ENCODE results near the gene B3GALT5.

The B3GALT5 gene

DNA sequence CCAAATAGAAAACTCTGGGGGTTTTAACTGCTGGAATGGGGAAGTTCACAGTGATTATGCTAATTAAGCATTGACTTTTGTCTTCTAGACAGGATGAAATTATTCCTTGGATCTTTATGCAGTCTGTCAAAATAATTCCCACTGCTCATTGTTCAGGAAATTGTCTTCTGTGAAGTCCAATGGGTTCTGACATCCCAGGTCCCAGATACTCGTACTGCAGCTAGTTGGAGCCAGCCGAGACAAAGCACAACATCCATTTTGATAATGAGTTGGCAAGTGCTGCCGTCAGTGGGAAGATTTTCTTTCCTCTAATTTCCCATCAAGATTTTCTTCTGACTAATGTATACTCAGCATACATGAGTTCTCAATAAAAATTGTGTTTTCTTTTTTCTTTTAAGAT, 17.3 kb upstream of the B3GALT5 start:
- no peak overlapping the region for H3K4me3 ChIP-seq (ENCODE audit: severe bottlenecking)
- no peaks in the 10 kb centered on the region for H3K9me3 ChIP-seq (ENCODE audit: severe bottlenecking)
- ATAC-seq (ENCODE audit: low read depth) (no peak), DNase-seq (ENCODE audit: low spot score) (no peak)
- TF ChIP-seq, protein P1, sequence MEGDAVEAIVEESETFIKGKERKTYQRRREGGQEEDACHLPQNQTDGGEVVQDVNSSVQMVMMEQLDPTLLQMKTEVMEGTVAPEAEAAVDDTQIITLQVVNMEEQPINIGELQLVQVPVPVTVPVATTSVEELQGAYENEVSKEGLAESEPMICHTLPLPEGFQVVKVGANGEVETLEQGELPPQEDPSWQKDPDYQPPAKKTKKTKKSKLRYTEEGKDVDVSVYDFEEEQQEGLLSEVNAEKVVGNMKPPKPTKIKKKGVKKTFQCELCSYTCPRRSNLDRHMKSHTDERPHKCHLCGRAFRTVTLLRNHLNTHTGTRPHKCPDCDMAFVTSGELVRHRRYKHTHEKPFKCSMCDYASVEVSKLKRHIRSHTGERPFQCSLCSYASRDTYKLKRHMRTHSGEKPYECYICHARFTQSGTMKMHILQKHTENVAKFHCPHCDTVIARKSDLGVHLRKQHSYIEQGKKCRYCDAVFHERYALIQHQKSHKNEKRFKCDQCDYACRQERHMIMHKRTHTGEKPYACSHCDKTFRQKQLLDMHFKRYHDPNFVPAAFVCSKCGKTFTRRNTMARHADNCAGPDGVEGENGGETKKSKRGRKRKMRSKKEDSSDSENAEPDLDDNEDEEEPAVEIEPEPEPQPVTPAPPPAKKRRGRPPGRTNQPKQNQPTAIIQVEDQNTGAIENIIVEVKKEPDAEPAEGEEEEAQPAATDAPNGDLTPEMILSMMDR (IDR thresholded peaks at IDR 0.05; ENCODE audit: poor library complexity, severe bottlenecking): no peak
- peaks cover 3% of the 10 kb centered on the region for H3K27me3 ChIP-seq (ENCODE audit: insufficient read depth, poor library complexity, severe bottlenecking)
- H3K36me3 ChIP-seq (ENCODE audit: low read depth): no peaks in the 10 kb centered on the region
- H3K27ac ChIP-seq (ENCODE audit: poor library complexity, severe bottlenecking): no peak overlapping the region
- no peaks in the 10 kb centered on the region for H3K4me1 ChIP-seq (ENCODE audit: insufficient read depth, poor library complexity, severe bottlenecking)

DNA sequence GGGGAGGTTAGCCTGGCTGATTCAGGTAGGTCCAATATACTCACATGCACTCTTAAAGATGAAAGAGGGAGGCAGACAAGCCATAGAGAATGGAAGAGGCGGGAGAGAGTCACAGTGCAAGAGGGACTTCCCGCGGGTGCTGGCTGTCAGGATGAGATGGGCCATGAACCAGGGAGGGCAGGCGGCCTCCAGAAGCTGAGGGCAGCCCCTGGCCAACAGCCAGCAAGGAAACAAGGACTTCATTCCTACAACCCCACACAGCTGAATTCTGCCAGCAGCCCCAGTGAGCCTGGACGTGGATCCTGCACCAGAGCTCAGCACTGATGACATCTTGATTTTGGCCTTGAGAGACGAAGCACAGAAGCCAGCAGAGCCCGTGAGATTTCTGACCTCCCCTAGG, 15.1 kb upstream of the B3GALT5 start:
- Histone ChIP-seq H3K4me3 (ENCODE audit: severe bottlenecking) (no peak overlapping the region), H3K9me3 (ENCODE audit: severe bottlenecking) (no peaks in the 10 kb centered on the region), H3K4me1 (ENCODE audit: insufficient read depth, poor library complexity, severe bottlenecking) (no peaks in the 10 kb centered on the region), H3K36me3 (ENCODE audit: low read depth) (no peaks in the 10 kb centered on the region), H3K27ac (ENCODE audit: poor library complexity, severe bottlenecking) (no peak overlapping the region), H3K27me3 (ENCODE audit: insufficient read depth, poor library complexity, severe bottlenecking) (no peaks in the 10 kb centered on the region)
- ATAC-seq (ENCODE audit: low read depth) (no peak), DNase-seq (ENCODE audit: low spot score) (no peak)
- TF ChIP-seq, protein P1 (IDR thresholded peaks at IDR 0.05; ENCODE audit: poor library complexity, severe bottlenecking): no peak

DNA sequence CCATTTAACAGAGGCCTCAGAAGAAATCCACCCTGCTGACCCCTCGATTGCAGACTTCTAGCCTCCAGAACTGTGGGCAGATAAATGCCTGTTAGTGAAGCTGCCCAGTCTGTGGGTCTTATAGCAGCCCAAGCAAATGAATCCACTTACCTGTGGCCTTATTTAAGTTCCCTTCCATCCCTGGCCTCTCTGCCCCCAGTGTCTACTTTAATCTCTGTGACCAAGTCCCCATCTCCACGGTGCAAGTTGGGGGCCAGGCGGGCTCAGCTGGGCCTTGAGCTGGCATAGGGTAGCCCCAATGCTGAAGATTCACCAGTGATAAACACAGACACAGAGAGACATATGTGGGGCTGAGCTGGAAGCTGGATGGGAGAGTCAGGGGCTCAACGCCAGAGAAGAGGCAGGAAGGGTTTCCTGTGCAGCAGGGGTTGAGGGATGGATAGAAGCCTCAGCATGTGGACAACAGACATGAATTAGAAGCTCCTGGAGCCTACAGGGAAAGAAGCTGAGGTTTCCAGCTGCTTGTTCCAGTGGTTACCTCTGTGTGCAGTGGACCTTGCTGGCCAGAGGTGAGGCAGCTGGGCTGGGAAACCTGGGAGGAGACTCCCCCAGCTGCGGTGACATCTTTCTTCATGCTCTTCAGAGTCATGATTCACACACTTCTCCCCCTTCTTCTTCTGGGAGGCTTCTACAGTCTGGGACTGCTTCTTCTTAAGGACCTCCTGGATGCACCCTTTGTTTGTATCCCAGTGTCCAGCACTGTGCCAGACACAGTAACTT, 13.4 kb upstream of the B3GALT5 start:
- no peaks in the 10 kb centered on the region for H3K36me3 ChIP-seq (ENCODE audit: low read depth)
- H3K4me3 ChIP-seq (ENCODE audit: severe bottlenecking): no peak overlapping the region
- no peaks in the 10 kb centered on the region for H3K4me1 ChIP-seq (ENCODE audit: insufficient read depth, poor library complexity, severe bottlenecking)
- no peak for ATAC-seq (ENCODE audit: low read depth)
- DNase-seq (ENCODE audit: low spot score): no peak
- TF ChIP-seq, protein P1 (IDR thresholded peaks at IDR 0.05; ENCODE audit: poor library complexity, severe bottlenecking): no peak
- H3K27me3 ChIP-seq (ENCODE audit: insufficient read depth, poor library complexity, severe bottlenecking): no peaks in the 10 kb centered on the region
- no peak overlapping the region for H3K27ac ChIP-seq (ENCODE audit: poor library complexity, severe bottlenecking)
- H3K9me3 ChIP-seq (ENCODE audit: severe bottlenecking): no peaks in the 10 kb centered on the region

DNA sequence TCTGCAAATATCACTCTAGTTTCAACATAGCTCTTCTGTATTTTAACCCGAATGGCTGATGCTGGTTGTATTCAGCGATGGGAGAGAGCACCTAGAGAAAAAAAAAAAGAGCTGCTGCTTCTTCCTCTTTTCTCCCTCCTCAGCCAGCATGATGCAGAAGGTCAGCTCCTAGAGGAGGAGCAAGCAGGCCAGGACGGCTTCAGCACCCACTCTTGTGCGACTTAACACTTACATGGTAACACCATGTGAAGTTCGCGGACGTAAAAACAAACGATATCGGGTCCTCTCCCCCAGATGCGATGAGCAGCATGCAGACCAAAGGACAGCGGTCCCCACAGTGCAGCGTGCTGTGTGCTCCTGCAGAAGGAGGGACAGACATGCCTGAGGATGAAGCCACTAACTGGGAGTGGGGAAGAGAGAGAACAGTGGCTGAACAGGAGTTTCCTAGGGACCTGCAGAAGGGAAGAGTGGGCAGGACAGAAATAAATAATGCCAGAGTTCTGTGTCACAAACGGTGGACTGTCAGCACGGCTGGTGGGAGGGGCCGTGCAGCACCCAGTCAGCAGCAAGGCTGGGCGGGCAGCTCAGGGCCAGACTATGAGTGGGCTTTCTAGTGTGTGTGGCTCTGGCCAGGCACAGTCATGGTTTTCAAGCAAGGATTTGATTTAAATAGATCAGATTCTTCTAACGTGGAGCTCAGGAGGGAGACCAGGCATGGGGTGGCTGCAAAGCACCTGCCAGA, 11.4 kb upstream of the B3GALT5 start:
- no peak for DNase-seq (ENCODE audit: low spot score)
- TF ChIP-seq, protein P1 (IDR thresholded peaks at IDR 0.05; ENCODE audit: poor library complexity, severe bottlenecking): no peak
- Histone ChIP-seq H3K4me1 (ENCODE audit: insufficient read depth, poor library complexity, severe bottlenecking) (no peaks in the 10 kb centered on the region), H3K27me3 (ENCODE audit: insufficient read depth, poor library complexity, severe bottlenecking) (no peaks in the 10 kb centered on the region), H3K36me3 (ENCODE audit: low read depth) (no peaks in the 10 kb centered on the region), H3K4me3 (ENCODE audit: severe bottlenecking) (no peak overlapping the region), H3K9me3 (ENCODE audit: severe bottlenecking) (no peaks in the 10 kb centered on the region), H3K27ac (ENCODE audit: poor library complexity, severe bottlenecking) (no peak overlapping the region)
- no peak for ATAC-seq (ENCODE audit: low read depth)
